Measurements from ENCODE around the gene IL36RN.
A peak's percentile ranks its signal among the peaks of the same experiment; 100 is the strongest.

The IL36RN gene

GRCh38 chr2:113032737-113033136 is 26.3 kb upstream of the IL36RN start:
- Mint-ChIP-seq H3K4me3 (no peak overlapping the region), H3K4me1 (no peaks in the 10 kb centered on the region), H3K9me3 (no peaks in the 10 kb centered on the region), H3K36me3 (no peaks in the 10 kb centered on the region), H3K27ac (no peak overlapping the region)
- DNase-seq (ENCODE audit: low spot score in 2 of 2): no peak
- no peak for ATAC-seq

GRCh38 chr2:113034016-113034415 is 25.0 kb upstream of the IL36RN start:
- Mint-ChIP-seq H3K9me3 (no peaks in the 10 kb centered on the region), H3K4me1 (no peaks in the 10 kb centered on the region), H3K27ac (no peak overlapping the region), H3K4me3 (no peak overlapping the region), H3K36me3 (no peaks in the 10 kb centered on the region)
- no peak for DNase-seq (ENCODE audit: low spot score in 2 of 2)
- no peak for ATAC-seq

- Mint-ChIP-seq H3K36me3 (no peaks in the 10 kb centered on the region), H3K4me3 (no peak overlapping the region), H3K27ac (no peak overlapping the region), H3K4me1 (no peaks in the 10 kb centered on the region), H3K9me3 (no peaks in the 10 kb centered on the region)
- ATAC-seq (no peak), DNase-seq (ENCODE audit: low spot score in 2 of 2) (no peak)
Observed at GRCh38 chr2:113036763-113037162, 22.2 kb upstream of the IL36RN start.

- Mint-ChIP-seq H3K4me1 (no peaks in the 10 kb centered on the region), H3K9me3 (no peaks in the 10 kb centered on the region), H3K4me3 (no peak overlapping the region), H3K36me3 (no peaks in the 10 kb centered on the region), H3K27ac (no peak overlapping the region)
- DNase-seq (ENCODE audit: low spot score in 2 of 2) (no peak), ATAC-seq (no peak)
Observed at GRCh38 chr2:113038291-113038690, 20.7 kb upstream of the IL36RN start.

GRCh38 chr2:113039158-113039557 is 19.8 kb upstream of the IL36RN start:
- ATAC-seq (no peak), DNase-seq (ENCODE audit: low spot score in 2 of 2) (no peak)
- no peaks in the 10 kb centered on the region for H3K4me1 Mint-ChIP-seq
- no peak overlapping the region for H3K27ac Mint-ChIP-seq
- no peak overlapping the region for H3K4me3 Mint-ChIP-seq
- no peaks in the 10 kb centered on the region for H3K36me3 Mint-ChIP-seq
- H3K9me3 Mint-ChIP-seq: no peaks in the 10 kb centered on the region

GRCh38 chr2:113039719-113040118 is 19.3 kb upstream of the IL36RN start:
- ATAC-seq: no peak
- no peak overlapping the region for H3K4me3 Mint-ChIP-seq
- H3K27ac Mint-ChIP-seq: no peak overlapping the region

GRCh38 chr2:113041871-113042270 is 17.1 kb upstream of the IL36RN start:
- Mint-ChIP-seq H3K9me3 (no peaks in the 10 kb centered on the region), H3K27ac (no peak overlapping the region), H3K36me3 (no peaks in the 10 kb centered on the region), H3K4me3 (no peak overlapping the region), H3K4me1 (no peaks in the 10 kb centered on the region)
- ATAC-seq: no peak
- DNase-seq (ENCODE audit: low spot score in 2 of 2): peak in 1 of 2 donors; percentile 44

More at GRCh38 chr2:113039719-113040118, 19.3 kb upstream of the IL36RN start:
- H3K4me1 Mint-ChIP-seq: no peaks in the 10 kb centered on the region
- H3K36me3 Mint-ChIP-seq: no peaks in the 10 kb centered on the region
- no peaks in the 10 kb centered on the region for H3K9me3 Mint-ChIP-seq
- DNase-seq (ENCODE audit: low spot score in 2 of 2): no peak

GRCh38 chr2:113046465-113046864 is 12.5 kb upstream of the IL36RN start:
- Mint-ChIP-seq H3K27ac (no peak overlapping the region), H3K4me3 (no peak overlapping the region), H3K4me1 (no peaks in the 10 kb centered on the region), H3K9me3 (no peaks in the 10 kb centered on the region), H3K36me3 (no peaks in the 10 kb centered on the region)
- no peak for ATAC-seq
- no peak for DNase-seq (ENCODE audit: low spot score in 2 of 2)

- peaks cover 2% of the 10 kb centered on the region for H3K9me3 Mint-ChIP-seq
- no peak overlapping the region for H3K27ac Mint-ChIP-seq
- DNase-seq (ENCODE audit: low spot score in 2 of 2) (peak in 1 of 2 donors; percentile 42), ATAC-seq (no peak)
- no peaks in the 10 kb centered on the region for H3K4me1 Mint-ChIP-seq
- H3K4me3 Mint-ChIP-seq: no peak overlapping the region
- no peaks in the 10 kb centered on the region for H3K36me3 Mint-ChIP-seq
Observed at GRCh38 chr2:113050921-113051895, 7.8 kb upstream of the IL36RN start.

GRCh38 chr2:113052396-113052917 is 6.5 kb upstream of the IL36RN start, which contains the start of gene IL36B:
TSS of gene IL36B (minus strand) at chr2:113052867.
- DNase-seq (ENCODE audit: low spot score in 2 of 2) (no peak), ATAC-seq (no peak)
- H3K4me3 Mint-ChIP-seq: no peak within 1 kb of the TSS
- H3K27ac Mint-ChIP-seq: no peak within 1 kb of the TSS
- no peaks in the 10 kb centered on the region for H3K4me1 Mint-ChIP-seq
- H3K36me3 Mint-ChIP-seq: no peaks in the 10 kb centered on the region
- H3K9me3 Mint-ChIP-seq: peaks cover 2% of the 10 kb centered on the region

- H3K4me3 Mint-ChIP-seq: no peak overlapping the region
- no peak for DNase-seq (ENCODE audit: low spot score in 2 of 2)
- no peak overlapping the region for H3K27ac Mint-ChIP-seq
- no peaks in the 10 kb centered on the region for H3K4me1 Mint-ChIP-seq
- no peaks in the 10 kb centered on the region for H3K36me3 Mint-ChIP-seq
- ATAC-seq: peak; percentile 46
- H3K9me3 Mint-ChIP-seq: peaks cover 2% of the 10 kb centered on the region
Observed at GRCh38 chr2:113053666-113054065, 5.3 kb upstream of the IL36RN start.

GRCh38 chr2:113054066-113054465 is 4.9 kb upstream of the IL36RN start:
- DNase-seq (ENCODE audit: low spot score in 2 of 2): no peak
- no peaks in the 10 kb centered on the region for H3K36me3 Mint-ChIP-seq
- ATAC-seq: peak; percentile 19
- H3K9me3 Mint-ChIP-seq: peaks cover 2% of the 10 kb centered on the region
- no peaks in the 10 kb centered on the region for H3K4me1 Mint-ChIP-seq
- no peak overlapping the region for H3K4me3 Mint-ChIP-seq
- H3K27ac Mint-ChIP-seq: no peak overlapping the region

GRCh38 chr2:113056521-113056920 is 2.5 kb upstream of the IL36RN start:
- no peaks in the 10 kb centered on the region for H3K4me1 Mint-ChIP-seq
- H3K9me3 Mint-ChIP-seq: peaks cover 2% of the 10 kb centered on the region
- H3K4me3 Mint-ChIP-seq: no peak overlapping the region
- no peaks in the 10 kb centered on the region for H3K36me3 Mint-ChIP-seq
- DNase-seq (ENCODE audit: low spot score in 2 of 2) (peak in 1 of 2 donors; percentile 23), ATAC-seq (no peak)
- no peak overlapping the region for H3K27ac Mint-ChIP-seq

GRCh38 chr2:113057117-113057516 is 1.9 kb upstream of the IL36RN start:
- H3K4me3 Mint-ChIP-seq: no peak overlapping the region
- H3K36me3 Mint-ChIP-seq: no peaks in the 10 kb centered on the region

GRCh38 chr2:113058411-113058994 is 495 bp upstream of the IL36RN start:
- H3K27ac Mint-ChIP-seq: no peak overlapping the region
- H3K4me1 Mint-ChIP-seq: no peaks in the 10 kb centered on the region
- ATAC-seq: no peak
- H3K9me3 Mint-ChIP-seq: peaks cover 2% of the 10 kb centered on the region
- no peak for DNase-seq (ENCODE audit: low spot score in 2 of 2)
- H3K36me3 Mint-ChIP-seq: no peaks in the 10 kb centered on the region
- H3K4me3 Mint-ChIP-seq: no peak overlapping the region

More at GRCh38 chr2:113057117-113057516, 1.9 kb upstream of the IL36RN start:
- Mint-ChIP-seq H3K9me3 (peaks cover 2% of the 10 kb centered on the region), H3K4me1 (no peaks in the 10 kb centered on the region), H3K27ac (no peak overlapping the region)
- DNase-seq (ENCODE audit: low spot score in 2 of 2) (no peak), ATAC-seq (no peak)

GRCh38 chr2:113060396-113060795 is 1.4 kb downstream of the IL36RN start:
- Mint-ChIP-seq H3K4me1 (no peaks in the 10 kb centered on the region), H3K4me3 (no peak overlapping the region), H3K27ac (no peak overlapping the region), H3K9me3 (no peaks in the 10 kb centered on the region), H3K36me3 (no peaks in the 10 kb centered on the region)
- no peak for ATAC-seq
- DNase-seq (ENCODE audit: low spot score in 2 of 2): peak in 1 of 2 donors; percentile 29
